RWPE1 (cell line): ENCODE measurements around the gene KCNT1.

Source experiments
- CTCF ChIA-PET: fragments of 350-600 bp; sonication (Branson Sonifier 250); formaldehyde crosslinking; extraction: SDS; loops from one replicate; lab custom pipeline; 2021; lab: Yijun Ruan, JAX
- POLR2A ChIA-PET: fragments of 400-600 bp; formaldehyde crosslinking; extraction: SDS; loops from one replicate; lab custom pipeline; 2020; ENCODE audit warnings: antibody characterized with exemption; ENCODE audit not compliant: low non-redundant PET; lab: Yijun Ruan, JAX
- DNase-seq: peaks from one replicate; pipeline ENCODE4 v3.0.0; 2012; ENCODE audit warnings: low spot score
- H3K27ac ChIP-seq: fragments of 450-650 bp; 2 replicates; pipeline ENCODE4 v1.5.1; 2017
- TF ChIP-seq, protein P1 (sequence below): fragments of 450-650 bp; conservative IDR thresholded peaks from 2 replicates; pipeline ENCODE4 v1.5.1; 2017; ENCODE audit warnings: low read depth, mild to moderate bottlenecking

The KCNT1 gene

DNA sequence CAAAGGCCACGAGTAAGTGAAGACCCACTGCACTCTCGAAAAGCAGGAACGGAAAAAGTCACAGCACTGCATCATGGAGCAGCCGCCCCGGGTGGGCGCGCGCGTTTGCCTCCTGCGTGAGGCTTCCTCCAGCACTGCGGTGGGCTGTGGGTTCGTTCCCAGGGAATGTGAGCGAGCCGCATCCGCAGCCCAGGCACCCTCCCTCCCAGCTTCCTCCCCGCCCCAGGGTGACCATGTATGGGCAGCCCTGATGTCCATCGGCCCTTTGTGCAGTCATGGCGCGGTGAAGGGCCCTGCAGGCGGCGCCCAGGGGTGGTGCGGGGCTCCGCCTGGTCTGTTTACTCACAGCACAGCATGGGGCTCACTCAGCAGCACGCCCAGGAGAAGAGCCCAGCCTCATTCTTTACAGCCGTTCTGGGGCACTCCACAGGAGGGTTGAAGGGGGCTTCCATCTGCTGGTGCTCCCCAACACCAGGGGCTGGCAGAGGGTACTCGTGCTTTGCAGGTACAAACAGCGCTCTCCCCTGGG, 32.7 kb downstream of the KCNT1 start:
- POLR2A ChIA-PET = no interaction called here
- TF ChIP-seq, protein P1, sequence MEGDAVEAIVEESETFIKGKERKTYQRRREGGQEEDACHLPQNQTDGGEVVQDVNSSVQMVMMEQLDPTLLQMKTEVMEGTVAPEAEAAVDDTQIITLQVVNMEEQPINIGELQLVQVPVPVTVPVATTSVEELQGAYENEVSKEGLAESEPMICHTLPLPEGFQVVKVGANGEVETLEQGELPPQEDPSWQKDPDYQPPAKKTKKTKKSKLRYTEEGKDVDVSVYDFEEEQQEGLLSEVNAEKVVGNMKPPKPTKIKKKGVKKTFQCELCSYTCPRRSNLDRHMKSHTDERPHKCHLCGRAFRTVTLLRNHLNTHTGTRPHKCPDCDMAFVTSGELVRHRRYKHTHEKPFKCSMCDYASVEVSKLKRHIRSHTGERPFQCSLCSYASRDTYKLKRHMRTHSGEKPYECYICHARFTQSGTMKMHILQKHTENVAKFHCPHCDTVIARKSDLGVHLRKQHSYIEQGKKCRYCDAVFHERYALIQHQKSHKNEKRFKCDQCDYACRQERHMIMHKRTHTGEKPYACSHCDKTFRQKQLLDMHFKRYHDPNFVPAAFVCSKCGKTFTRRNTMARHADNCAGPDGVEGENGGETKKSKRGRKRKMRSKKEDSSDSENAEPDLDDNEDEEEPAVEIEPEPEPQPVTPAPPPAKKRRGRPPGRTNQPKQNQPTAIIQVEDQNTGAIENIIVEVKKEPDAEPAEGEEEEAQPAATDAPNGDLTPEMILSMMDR = no peak
- DNase-seq = no peak
- no peak overlapping the region for H3K27ac ChIP-seq
- CTCF ChIA-PET = no interaction called here

DNA sequence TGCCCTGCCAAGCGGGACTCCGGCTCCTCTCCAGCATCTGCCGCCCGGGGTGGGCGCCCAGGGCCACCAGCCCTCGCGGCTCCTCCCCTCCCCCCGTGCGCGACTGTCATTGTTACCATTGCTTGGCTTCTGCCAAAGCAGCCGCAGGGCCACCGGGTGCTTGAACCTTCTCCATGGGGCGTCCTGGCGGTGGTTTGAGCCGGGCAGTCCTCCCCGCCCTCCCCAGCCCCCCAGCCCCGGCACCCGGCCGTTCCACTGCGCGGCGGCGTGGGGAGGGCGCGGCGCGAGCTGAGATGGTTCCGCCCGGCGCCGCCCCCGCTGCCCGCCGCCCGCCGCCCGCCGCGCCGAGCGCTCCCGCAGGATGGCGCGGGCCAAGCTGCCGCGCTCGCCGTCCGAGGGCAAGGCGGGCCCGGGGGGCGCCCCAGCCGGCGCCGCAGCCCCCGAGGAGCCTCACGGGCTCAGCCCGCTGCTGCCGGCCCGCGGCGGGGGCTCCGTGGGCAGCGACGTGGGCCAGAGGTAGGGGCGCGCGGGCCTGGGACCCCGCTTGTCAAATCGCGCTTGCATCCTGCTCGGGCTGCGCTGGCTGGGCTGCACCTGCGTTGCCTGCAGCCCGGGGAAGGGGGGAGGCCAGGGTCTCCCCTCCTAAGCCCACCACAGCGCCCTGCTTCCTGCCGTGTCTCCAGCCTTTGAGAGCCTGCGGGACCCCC, 34.4 kb downstream of the KCNT1 start:
- POLR2A ChIA-PET = no interaction called here
- CTCF ChIA-PET = interaction anchor here (0.6 kb wide), 1 partner anchor 12 kb away, joined by 3 read pairs; no protein-coding TSS in a partner anchor
- no peak overlapping the region for H3K27ac ChIP-seq
- DNase-seq = no peak
- TF ChIP-seq, protein P1 = no peak

DNA sequence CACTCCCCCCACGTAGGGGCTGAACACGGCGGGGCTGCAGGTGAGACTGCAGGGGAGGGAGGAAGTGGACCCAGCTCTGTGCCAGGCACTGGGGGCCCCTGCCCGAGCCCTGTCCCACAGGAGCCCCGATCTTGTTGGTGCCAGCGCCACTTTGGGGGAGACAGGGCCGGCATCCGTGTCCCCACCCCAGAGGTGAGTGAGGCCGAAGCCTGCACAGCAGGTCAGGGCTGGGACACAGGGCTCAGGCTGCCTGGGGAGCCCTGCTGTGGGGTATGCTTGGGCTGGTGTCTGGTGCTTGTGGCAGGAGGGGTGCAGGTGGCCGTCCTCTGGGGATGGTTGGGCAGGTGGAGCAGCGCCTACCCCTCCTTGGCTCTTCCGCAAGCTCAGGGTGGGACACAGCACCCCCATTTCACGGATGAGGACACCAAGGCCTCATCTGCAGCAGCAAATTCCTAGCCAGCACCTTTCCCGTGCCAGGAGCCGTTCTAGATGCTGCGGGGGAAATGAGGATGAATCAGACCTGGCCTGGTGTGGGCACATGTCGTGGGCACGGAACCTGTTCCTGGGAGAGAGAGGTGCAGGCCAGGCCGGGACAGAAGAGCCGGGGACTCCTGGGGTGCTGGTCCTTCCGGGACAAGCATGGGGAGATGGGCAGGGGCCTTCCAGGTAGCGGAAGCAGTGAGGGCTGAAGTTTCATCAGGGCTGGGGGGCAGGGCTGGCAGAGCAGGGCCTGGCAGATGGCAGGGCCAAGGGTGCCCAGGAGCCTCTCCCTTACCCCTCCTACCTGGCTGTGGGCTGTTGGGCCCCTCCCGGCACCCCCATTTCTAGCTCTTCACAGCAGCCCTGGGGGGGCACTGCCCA, 35.2 kb downstream of the KCNT1 start:
- ChIA-PET CTCF (interaction anchor here (0.6 kb wide), 1 partner anchor 13 kb away, joined by 3 read pairs; no protein-coding TSS in a partner anchor), POLR2A (no interaction called here)
- no peak overlapping the region for H3K27ac ChIP-seq
- TF ChIP-seq, protein P1 = no peak
- DNase-seq = no peak

DNA sequence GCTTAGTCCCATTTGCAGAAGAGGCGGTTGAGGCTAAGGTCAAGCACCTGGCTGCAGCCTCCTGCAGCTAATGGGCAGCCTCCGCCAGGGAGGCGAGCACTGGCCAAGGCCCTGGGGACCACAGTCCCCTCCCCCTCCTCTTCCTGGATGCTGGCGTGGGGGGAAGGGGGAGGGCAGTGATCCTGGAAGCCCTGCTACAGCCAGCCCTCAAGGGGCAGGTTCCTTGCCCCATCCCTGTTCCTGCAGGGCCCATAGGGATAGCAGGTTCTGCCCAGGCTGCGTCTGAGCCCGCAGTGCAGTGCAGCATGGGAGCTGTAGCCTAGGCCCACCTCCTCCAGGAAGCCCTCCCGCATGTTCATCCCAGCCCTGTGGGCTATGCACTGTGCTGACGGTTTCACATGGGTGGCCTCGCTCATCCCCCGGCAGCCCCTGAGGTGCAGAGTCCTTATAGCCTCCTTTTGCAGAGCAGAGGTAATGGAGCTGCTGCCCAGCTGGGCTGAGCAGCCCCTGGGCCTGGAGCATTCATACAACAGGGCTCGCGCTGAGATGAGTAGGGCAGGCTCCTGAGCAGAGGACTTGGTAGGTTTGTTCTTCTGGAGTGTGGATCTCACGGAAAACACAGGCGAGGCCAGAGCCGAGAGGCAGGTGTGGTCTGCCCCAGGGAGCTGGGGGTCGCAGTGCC, 36.0 kb downstream of the KCNT1 start:
- H3K27ac ChIP-seq = no peak overlapping the region
- POLR2A ChIA-PET = no interaction called here
- DNase-seq = no peak
- CTCF ChIA-PET = no interaction called here
- TF ChIP-seq, protein P1 = no peak

DNA sequence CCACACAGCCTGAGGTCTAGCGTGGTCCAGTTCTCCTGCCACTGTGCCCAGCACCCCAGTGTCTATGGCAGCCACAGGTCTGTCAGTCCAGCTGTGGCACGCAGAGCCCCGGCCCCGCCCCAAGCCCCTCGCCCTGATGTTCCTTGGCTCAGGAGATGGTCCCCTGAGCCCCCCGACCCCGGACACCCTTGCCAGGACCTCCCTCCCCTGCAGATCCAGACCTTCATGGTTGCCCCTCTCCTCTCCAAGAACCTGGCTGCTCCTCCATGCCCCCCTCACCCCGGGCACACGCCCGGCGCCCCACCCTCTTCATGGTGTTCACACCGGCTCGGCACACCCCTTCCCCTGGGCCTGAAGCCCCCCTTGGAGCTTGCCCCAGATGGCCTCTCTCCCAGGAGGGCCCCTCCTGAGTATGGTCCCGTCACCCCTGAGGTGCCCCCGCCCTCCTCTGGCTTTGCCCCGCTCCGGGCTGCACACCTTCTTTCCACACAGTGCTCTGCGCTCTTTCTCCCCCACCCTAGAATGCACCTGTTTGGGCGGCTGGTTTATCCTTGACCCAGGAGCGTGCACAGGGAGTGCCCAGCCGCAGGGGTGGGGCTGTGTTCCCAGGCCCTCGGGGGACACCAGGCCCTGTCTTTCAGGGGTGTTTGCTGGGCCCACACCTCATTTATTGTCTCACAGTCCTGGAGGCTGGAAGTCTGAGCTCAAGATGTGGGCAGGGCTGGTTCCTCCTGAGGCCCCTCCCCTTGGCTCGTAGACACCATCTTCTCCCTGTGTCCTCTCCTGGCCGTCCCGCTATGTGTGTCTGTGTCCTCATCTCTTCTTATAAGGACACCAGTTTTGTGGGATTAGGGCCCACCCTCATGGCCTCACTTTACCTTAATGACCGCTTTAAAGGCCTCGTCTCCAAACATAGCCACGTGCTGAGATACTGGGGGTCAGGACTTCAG, 37.6 kb downstream of the KCNT1 start:
- ChIA-PET POLR2A (no interaction called here), CTCF (interaction anchor here (0.6 kb wide), 1 partner anchor 1989 kb away, joined by 3 read pairs; no protein-coding TSS in a partner anchor)
- TF ChIP-seq, protein P1 = no peak
- no peak overlapping the region for H3K27ac ChIP-seq
- no peak for DNase-seq
